PC-3 (cell line): Measurements from ENCODE around the gene MTTP. TPM values are rescaled to one million over a fixed set of nuclear protein-coding genes. Genes with fewer than 3 reads are reported as not detected.

Experiments
- ATAC-seq: fragments of 200-7000 bp; cut with Tn5 transposase; 2 replicates; pipeline ENCODE4 v1.9.1; 2020; ENCODE audit warnings: mild to moderate bottlenecking, moderate library complexity
- BruUV-seq: library from RNA; stranded (reverse); fragments of 400-500 nt; replicated peaks from 2 replicates; lab custom pipeline; 2021; lab: Mats Ljungman, UMichigan
- CTCF ChIA-PET: fragments of 300-600 bp; sonication (Branson Sonifier 250); formaldehyde crosslinking; loops from one replicate; lab custom pipeline; 2022; ENCODE audit warnings: antibody characterized with exemption; lab: Charles Lee
- POLR2A ChIA-PET: fragments of 300-600 bp; sonication (Branson Sonifier 250); formaldehyde crosslinking; loops from one replicate; lab custom pipeline; 2022; ENCODE audit warnings: antibody characterized with exemption; ENCODE audit not compliant: unreplicated experiment; lab: Charles Lee
- DNase-seq: peaks from one replicate; pipeline ENCODE4 v3.0.0-alpha.2; 2015
- H2AFZ ChIP-seq: fragments of 300-600 bp; sonication (generic); 2 replicates; pipeline ENCODE4 v1.6.0; 2016; ENCODE audit warnings: antibody characterized with exemption, low read length
- H3F3A ChIP-seq: fragments of 300-600 bp; sonication (generic); one replicate; pipeline ENCODE4 v1.6.0; 2017; ENCODE audit warnings: antibody characterized with exemption, low read length, control low read depth, mild to moderate bottlenecking; ENCODE audit not compliant: unreplicated experiment
- H3K27ac ChIP-seq: fragments of 300-600 bp; sonication (generic); 2 replicates; pipeline ENCODE4 v1.5.1; 2016; ENCODE audit warnings: mild to moderate bottlenecking, low read length
- H3K27me3 ChIP-seq: fragments of 300-600 bp; sonication (generic); 2 replicates; pipeline ENCODE4 v1.6.1; 2016; ENCODE audit warnings: low read length, mixed read lengths
- H3K36me3 ChIP-seq: fragments of 300-600 bp; sonication (generic); 2 replicates; pipeline ENCODE4 v1.6.1; 2016; ENCODE audit warnings: low read depth, mixed run types, low read length, mixed read lengths
- H3K4me1 ChIP-seq: fragments of 300-600 bp; sonication (generic); 2 replicates; pipeline ENCODE4 v1.5.1; 2016; ENCODE audit warnings: low read length; ENCODE audit not compliant: insufficient read depth
- H3K4me2 ChIP-seq: fragments of 300-600 bp; sonication (generic); 2 replicates; pipeline ENCODE4 v1.6.0; 2016; ENCODE audit warnings: low read length
- H3K4me3 ChIP-seq: fragments of 300-600 bp; sonication (generic); 2 replicates; pipeline ENCODE4 v1.5.1; 2016; ENCODE audit warnings: mild to moderate bottlenecking, low read length, mixed read lengths
- H3K79me2 ChIP-seq: fragments of 300-600 bp; sonication (generic); 2 replicates; pipeline ENCODE4 v1.6.1; 2017; ENCODE audit warnings: low read length, mixed read lengths
- H3K9ac ChIP-seq: fragments of 300-600 bp; sonication (generic); 2 replicates; pipeline ENCODE4 v1.6.0; 2016; ENCODE audit warnings: mild to moderate bottlenecking, low read length
- H3K9me2 ChIP-seq: fragments of 300-600 bp; sonication (generic); replicated peaks from 2 replicates; pipeline ENCODE4 v1.6.1; 2016; ENCODE audit warnings: mixed run types, low read length, mixed read lengths
- H3K9me3 ChIP-seq: fragments of 300-600 bp; sonication (generic); 2 replicates; pipeline ENCODE4 v1.6.1; 2016; ENCODE audit warnings: low read length, mixed read lengths
- H4K20me1 ChIP-seq: fragments of 300-600 bp; sonication (generic); 2 replicates; pipeline ENCODE4 v1.6.1; 2016; ENCODE audit warnings: low read length, mixed read lengths
- EZH2 ChIP-seq: fragments of 300-600 bp; sonication (generic); IDR thresholded peaks from one replicate; pipeline ENCODE4 v1.6.1; 2017; ENCODE audit warnings: antibody characterized with exemption, mild to moderate bottlenecking, low read length; ENCODE audit not compliant: unreplicated experiment
- EZH2phosphoT487 ChIP-seq: fragments of 300-600 bp; sonication (generic); IDR thresholded peaks from 2 replicates; pipeline ENCODE4 v1.6.1; 2018; ENCODE audit warnings: mild to moderate bottlenecking, antibody characterized with exemption, low read length, borderline replicate concordance
- intact Hi-C: fragments of 100-400 bp; cut with micrococcal nuclease; formaldehyde crosslinking; loops from 2 replicates; pipeline ENCODE4 v1.9.0; 2023
- total RNA-seq: library from RNA; depleted of rRNA; stranded (reverse); fragments of >200 nt; gene quantifications from 2 replicates; pipeline ENCODE4 v1.2.3, GENCODE V29; 2014
- TF ChIP-seq, protein P1 (sequence below): fragments of 300-600 bp; sonication (generic); conservative IDR thresholded peaks from 2 replicates; pipeline ENCODE4 v1.5.1; 2017; ENCODE audit warnings: antibody characterized with exemption, low read depth, mild to moderate bottlenecking, low read length

MTTP gene
- total RNA-seq, 1 experiment from 2014 or later, result 0.33 TPM

DNA sequence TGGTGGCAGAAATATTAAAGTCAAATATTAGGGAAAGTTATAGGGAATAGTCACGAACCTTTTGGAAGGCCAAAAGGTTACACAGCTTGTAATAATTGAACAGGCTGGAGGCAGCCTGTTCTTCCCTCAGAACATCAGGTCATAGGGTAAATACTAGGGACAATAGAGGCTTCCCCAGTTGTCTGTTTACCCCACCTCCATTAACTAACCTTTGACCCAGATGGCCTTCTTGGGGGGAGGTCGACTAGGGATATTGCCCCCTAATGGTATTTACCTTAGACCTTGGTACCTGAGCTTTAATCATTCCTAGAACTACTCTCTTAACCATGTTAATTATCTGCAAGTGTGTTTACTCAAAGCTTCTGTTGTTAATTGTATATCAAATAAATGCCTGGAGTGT is 37.8 kb upstream of the MTTP start:
- H3K79me2 ChIP-seq, result no peaks in the 10 kb centered on the region
- ATAC-seq, result no peak
- H3K27me3 ChIP-seq, result no peaks in the 10 kb centered on the region
- intact Hi-C loops, result no loop called here
- H3K36me3 ChIP-seq, result no peaks in the 10 kb centered on the region
- H3K9me3 ChIP-seq, result no peaks in the 10 kb centered on the region
- no TSS peak for BruUV-seq
- H3K9ac ChIP-seq, result no peak overlapping the region
- peaks cover 19% of the 10 kb centered on the region for H3K4me1 ChIP-seq
- TF ChIP-seq, protein P1, sequence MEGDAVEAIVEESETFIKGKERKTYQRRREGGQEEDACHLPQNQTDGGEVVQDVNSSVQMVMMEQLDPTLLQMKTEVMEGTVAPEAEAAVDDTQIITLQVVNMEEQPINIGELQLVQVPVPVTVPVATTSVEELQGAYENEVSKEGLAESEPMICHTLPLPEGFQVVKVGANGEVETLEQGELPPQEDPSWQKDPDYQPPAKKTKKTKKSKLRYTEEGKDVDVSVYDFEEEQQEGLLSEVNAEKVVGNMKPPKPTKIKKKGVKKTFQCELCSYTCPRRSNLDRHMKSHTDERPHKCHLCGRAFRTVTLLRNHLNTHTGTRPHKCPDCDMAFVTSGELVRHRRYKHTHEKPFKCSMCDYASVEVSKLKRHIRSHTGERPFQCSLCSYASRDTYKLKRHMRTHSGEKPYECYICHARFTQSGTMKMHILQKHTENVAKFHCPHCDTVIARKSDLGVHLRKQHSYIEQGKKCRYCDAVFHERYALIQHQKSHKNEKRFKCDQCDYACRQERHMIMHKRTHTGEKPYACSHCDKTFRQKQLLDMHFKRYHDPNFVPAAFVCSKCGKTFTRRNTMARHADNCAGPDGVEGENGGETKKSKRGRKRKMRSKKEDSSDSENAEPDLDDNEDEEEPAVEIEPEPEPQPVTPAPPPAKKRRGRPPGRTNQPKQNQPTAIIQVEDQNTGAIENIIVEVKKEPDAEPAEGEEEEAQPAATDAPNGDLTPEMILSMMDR, result no peak
- TF ChIP-seq EZH2phosphoT487, result no peak
- TF ChIP-seq EZH2, result no peak
- no peak for DNase-seq
- no peak overlapping the region for H3K27ac ChIP-seq
- no peaks in the 10 kb centered on the region for H3F3A ChIP-seq
- no peak overlapping the region for H3K4me3 ChIP-seq
- H3K9me2 ChIP-seq, result no peaks in the 10 kb centered on the region
- H2AFZ ChIP-seq, result no peak overlapping the region
- ChIA-PET CTCF (no interaction called here), POLR2A (no interaction called here)
- no peak overlapping the region for H3K4me2 ChIP-seq
- no peaks in the 10 kb centered on the region for H4K20me1 ChIP-seq

DNA sequence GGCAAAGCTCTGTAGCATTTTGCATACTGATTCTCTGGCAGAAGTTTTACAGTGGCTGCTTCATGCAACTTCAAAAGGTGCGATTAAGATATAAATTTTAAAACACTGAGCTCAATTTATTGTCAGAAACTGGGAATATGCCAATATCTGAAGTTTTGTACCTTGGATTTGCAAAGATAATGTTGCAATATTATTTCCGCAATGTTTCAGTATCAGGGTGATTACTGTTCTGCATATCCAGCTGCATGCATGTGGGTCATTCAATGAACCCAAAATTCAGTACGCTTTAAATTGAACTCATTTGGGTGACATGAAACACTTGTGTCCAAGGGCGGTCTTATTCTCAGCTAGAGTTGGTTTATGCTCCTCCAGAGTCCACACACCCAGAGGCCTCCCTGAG is 37.0 kb upstream of the MTTP start:
- ATAC-seq (no peak), DNase-seq (no peak)
- ChIA-PET CTCF (no interaction called here), POLR2A (interaction anchor here (0.6 kb wide), 1 partner anchor 27 kb away, joined by 3 read pairs; the partner anchor contains the start of gene C4orf17)
- H3K27ac ChIP-seq, result no peak overlapping the region
- no peaks in the 10 kb centered on the region for H3F3A ChIP-seq
- no peaks in the 10 kb centered on the region for H4K20me1 ChIP-seq
- no peaks in the 10 kb centered on the region for H3K36me3 ChIP-seq
- intact Hi-C loops, result no loop called here
- H3K4me3 ChIP-seq, result no peak overlapping the region
- no peak overlapping the region for H3K4me2 ChIP-seq
- H3K27me3 ChIP-seq, result no peaks in the 10 kb centered on the region
- no peaks in the 10 kb centered on the region for H3K9me2 ChIP-seq
- H3K4me1 ChIP-seq, result peaks cover 19% of the 10 kb centered on the region
- H3K9ac ChIP-seq, result no peak overlapping the region
- TF ChIP-seq EZH2, result no peak
- no peak for TF ChIP-seq EZH2phosphoT487
- TF ChIP-seq, protein P1, result no peak
- no peaks in the 10 kb centered on the region for H3K79me2 ChIP-seq
- no peak overlapping the region for H2AFZ ChIP-seq
- no TSS peak for BruUV-seq
- no peaks in the 10 kb centered on the region for H3K9me3 ChIP-seq

DNA sequence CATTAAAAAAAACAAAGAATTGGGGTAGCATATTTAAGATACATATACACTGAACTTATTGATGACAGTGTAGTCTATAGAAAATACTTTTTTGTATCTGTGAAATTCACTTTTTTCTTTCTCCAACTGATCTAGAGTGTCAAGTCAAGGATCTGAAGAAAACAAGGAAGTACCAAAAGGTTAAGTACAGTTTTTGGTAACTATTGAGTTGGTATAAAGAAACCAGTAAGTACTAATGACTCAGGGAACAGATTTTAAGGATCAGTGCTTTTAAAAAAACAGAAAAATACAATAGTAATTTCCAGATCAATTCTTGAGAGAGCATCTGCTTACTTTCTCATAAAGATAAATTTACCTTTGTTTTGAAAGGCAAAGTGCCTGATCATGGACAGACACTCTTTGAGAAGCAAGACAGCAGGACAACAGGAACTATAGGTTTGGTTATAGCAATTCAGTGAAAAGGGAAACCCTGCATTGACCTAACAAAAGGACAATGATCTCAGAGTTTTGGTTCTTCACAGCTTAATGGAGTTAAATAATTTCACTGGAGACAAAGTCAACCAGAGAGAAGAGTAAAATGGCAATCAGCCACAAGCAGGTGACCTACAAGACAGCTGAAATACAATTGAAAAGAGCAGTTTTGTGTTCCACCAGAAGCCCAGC is 34.2 kb upstream of the MTTP start:
- H3K4me3 ChIP-seq, result no peak overlapping the region
- no peaks in the 10 kb centered on the region for H3K9me3 ChIP-seq
- TF ChIP-seq EZH2phosphoT487 (no peak), EZH2 (no peak)
- TF ChIP-seq, protein P1, result no peak
- no peaks in the 10 kb centered on the region for H3K36me3 ChIP-seq
- H4K20me1 ChIP-seq, result no peaks in the 10 kb centered on the region
- H3K9me2 ChIP-seq, result no peaks in the 10 kb centered on the region
- peak overlapping the region; percentile 58 for H3K4me2 ChIP-seq
- H3F3A ChIP-seq, result no peaks in the 10 kb centered on the region
- ATAC-seq (peak; percentile 38), DNase-seq (peak; percentile 15)
- H3K27me3 ChIP-seq, result no peaks in the 10 kb centered on the region
- ChIA-PET POLR2A (no interaction called here), CTCF (no interaction called here)
- intact Hi-C loops, result no loop called here
- H3K9ac ChIP-seq, result no peak overlapping the region
- peak overlapping the region; percentile 42 for H3K27ac ChIP-seq
- no peaks in the 10 kb centered on the region for H3K79me2 ChIP-seq
- H3K4me1 ChIP-seq, result peaks cover 19% of the 10 kb centered on the region
- no peak overlapping the region for H2AFZ ChIP-seq
- no TSS peak for BruUV-seq
